Measurements from ENCODE around the gene AP3S2.
"Not testable (repeated sequence)": the region's sequence is repeated elsewhere in the genome, so short reads cannot be mapped to it uniquely, and the experiment has no call there.

The AP3S2 gene

GRCh38 chr15:89799918-89800498 lies 93.8 kb downstream of the AP3S2 start:
- DNase-seq (ENCODE audit: low spot score), result no peak

GRCh38 chr15:89799011-89799911 lies 94.5 kb downstream of the AP3S2 start:
- no peak for DNase-seq (ENCODE audit: low spot score)

- DNase-seq (ENCODE audit: low spot score), result no peak
Measured at GRCh38 chr15:89797678-89798201, 96.1 kb downstream of the AP3S2 start.

DNA sequence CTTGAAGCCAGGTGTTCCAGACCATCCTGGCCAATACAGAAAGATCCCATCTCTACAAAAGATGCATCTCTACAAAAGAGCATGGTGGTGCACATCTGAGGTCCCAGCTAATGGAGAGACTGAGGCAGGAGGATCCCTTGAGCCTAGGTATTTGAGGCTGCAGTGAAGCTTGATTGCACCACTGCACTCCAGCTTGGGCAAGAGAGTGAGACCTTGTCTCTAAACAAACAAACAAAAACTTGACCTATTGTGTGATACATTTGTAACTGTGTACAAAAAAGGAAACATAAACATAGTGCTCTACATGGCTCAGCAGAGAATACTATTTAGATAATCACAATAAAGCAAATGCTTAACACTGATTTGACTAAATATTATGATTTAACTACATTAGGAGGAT lies 97.8 kb downstream of the AP3S2 start:
- DNase-seq (ENCODE audit: low spot score), result no peak

GRCh38 chr15:89794627-89795241 lies 99.1 kb downstream of the AP3S2 start:
- no peak for DNase-seq (ENCODE audit: low spot score)

DNA sequence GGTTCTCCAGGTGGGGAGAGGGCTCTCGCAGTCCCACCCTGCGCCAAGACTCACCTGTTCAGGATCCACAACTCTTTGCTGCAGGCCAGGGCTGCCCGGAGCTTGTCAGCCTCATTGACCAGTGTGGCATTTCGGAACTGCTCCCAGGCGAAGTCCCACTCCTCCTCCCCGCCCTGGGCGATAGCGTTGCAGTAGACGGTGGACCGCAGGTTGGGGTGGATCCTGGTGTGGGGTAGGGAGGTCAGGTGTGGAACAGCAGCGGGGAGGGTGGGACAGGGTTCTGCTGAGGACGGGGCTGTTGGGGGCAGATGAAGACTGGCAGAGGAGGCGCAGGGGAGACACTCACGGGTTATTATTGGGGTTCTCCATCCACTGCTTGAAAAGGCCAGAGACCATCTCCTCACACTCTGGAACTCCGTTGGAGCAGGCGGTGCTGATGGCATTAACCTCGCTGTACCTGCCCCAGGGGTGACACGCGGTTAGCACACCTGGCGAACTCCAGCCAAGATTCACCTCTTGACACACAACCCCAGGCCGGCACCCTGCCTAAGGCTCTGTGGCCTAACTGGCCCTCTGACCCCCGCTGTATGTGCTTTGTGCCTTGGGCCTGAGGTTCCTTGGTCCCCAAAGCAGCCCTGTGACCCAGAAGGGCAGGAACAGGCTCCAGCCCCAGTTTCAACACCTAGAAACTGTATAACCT lies 101.5 kb downstream of the AP3S2 start:
- no peak for DNase-seq (ENCODE audit: low spot score)

DNA sequence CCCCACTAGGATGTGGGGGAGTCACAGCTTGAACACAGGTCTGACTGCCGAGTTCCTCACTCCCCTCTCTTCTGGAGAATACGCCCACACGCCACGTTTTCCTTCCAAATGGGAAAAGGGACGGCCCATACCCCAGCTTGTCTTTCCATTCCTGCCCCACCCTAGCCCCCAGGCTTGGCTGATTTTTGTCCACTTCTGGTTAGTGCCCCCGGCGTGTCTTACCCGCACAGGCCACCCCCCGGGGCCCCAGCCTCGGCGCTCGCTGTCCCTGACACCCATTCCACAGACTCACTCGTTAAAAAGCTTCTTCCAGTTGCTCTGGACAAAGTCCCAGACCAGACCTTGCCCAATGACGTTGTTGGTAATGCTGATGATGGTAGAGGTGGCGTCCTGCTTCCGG lies 103.1 kb downstream of the AP3S2 start:
- DNase-seq (ENCODE audit: low spot score), result no peak

- DNase-seq (ENCODE audit: low spot score), result no peak
Measured at GRCh38 chr15:89790206-89790605, 103.6 kb downstream of the AP3S2 start.

GRCh38 chr15:89788585-89788984 lies 105.2 kb downstream of the AP3S2 start:
- DNase-seq (ENCODE audit: low spot score), result not testable (repeated sequence)

GRCh38 chr15:89787944-89788343 lies 105.8 kb downstream of the AP3S2 start:
- no peak for DNase-seq (ENCODE audit: low spot score)

GRCh38 chr15:89785774-89786140 lies 108.0 kb downstream of the AP3S2 start:
- no peak for DNase-seq (ENCODE audit: low spot score)

DNA sequence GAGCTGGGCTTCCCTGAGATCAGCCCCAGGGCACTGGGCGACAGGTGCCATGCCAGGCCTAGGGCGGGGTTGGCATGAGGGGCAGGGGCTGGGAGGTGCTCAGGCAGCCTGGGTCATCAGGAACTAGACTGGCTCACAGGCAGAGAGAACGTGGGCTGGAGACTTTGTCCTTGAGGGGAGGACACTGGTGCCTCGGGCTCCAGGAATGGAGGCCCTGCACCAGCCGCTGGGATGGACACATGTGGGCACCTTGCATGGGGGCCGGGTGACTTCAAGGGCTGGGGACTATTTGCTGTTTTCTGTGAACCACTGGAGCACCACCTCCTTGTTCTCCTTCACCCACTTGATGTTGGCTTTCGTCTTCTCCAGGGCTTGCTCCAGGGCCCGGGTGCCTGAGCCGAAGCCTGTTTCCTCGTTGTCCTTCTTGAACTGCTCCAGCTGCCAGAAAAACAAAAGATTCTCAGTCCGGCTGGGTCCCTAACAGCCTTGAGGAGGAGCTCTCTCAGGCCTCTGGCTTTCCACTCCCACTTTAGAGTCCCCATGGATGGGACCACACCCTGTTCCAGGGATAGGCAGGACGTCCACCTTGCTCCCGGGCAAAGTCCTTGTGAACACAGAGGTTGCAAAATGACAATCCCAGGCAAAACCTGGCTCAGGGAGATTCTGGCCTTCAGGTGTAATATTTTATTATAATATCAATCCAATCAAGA lies 108.6 kb downstream of the AP3S2 start:
- DNase-seq (ENCODE audit: low spot score), result no peak

GRCh38 chr15:89784686-89784960 lies 109.2 kb downstream of the AP3S2 start:
- DNase-seq (ENCODE audit: low spot score), result no peak

DNA sequence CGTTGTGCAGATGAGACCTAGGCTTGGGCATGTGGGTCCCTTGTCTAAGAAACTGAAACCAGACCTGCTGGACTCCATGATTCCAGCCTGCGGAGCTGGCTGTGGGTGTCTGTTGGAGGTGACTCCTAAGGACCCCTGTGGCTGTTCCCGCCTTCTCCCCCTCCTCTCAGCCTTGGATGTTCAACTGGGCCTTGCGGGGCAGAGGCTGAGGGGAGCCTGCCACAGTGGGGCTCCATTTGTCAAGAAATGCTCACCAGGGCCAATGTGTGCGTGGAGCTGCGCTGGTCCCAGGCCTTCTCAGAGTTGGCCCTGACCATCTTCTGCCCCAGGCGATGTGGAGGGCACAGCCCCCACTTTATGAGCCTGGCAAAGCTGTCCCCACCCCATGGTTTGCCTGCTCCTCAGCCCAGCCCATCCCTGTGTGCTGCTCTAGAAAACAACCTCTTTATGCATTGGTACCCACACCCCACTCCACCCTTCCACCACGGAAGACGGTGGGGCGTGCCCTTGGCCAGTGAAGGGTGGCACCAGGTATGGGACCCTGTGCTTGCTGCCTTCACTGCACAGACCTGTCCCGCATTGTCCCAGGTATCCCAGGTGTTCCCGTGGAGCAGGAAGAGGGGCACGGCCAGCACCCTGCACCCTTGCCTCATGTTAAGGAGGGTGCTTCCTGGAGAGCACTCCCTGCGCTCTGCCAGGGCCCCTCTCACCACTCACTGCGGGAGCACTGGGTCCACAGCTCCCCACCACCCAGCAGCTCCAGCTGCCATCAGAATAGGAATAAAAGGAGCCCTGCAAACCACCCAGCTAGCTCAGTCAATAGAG lies 109.7 kb downstream of the AP3S2 start:
- no peak for DNase-seq (ENCODE audit: low spot score)

DNA sequence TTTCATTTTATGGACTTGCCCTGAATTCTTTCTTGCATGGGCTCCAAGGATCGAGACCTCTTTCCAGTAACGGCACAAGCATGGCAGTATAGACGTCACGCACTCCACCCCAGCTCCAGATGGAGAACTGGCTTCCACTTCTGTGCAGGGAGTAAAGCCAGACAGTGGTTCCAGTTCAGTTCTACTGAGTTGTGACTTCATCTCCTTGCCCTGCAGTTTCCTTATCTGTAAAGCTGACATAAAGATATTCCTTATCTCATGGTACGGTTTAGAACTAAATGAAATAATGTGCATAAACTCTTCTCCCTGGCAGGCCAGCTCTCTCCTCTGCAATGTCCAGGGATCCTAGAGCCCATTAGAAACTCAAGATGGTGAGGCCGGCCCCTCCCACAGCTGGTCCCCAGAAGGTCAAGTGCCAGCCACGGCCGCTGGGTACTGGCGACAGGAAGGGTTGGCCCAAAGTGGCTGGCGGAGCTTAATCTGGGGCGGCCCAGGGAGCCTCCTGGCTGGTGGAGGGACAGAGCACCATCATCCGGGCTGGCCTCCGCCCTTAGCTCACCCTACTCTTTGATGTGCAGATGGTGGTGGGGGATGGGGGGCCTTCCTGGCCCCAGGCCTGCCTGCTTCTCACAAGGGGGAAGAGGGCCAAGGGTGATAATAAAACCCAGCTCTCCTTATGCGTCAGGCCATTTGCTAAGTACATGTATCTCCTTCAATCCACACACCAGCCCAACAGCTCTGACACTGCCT lies 110.5 kb downstream of the AP3S2 start:
- no peak for DNase-seq (ENCODE audit: low spot score)

DNA sequence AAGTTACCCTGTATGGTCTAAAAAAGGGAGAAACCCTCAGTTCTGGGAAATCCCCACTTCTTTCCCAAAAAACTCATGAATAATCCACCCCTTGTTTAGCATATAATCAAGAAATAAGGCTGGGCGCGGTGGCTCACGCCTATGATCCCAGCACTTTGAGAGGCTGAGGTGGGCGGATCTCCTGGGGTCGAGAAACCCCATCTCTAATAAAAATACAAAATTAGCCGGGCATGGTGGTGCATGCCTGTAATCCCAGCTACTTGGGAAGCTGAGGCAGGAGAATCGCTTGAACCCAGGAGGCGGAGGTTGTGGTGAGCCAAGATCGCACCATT lies 111.2 kb downstream of the AP3S2 start:
- not testable (repeated sequence) for DNase-seq (ENCODE audit: low spot score)

DNA sequence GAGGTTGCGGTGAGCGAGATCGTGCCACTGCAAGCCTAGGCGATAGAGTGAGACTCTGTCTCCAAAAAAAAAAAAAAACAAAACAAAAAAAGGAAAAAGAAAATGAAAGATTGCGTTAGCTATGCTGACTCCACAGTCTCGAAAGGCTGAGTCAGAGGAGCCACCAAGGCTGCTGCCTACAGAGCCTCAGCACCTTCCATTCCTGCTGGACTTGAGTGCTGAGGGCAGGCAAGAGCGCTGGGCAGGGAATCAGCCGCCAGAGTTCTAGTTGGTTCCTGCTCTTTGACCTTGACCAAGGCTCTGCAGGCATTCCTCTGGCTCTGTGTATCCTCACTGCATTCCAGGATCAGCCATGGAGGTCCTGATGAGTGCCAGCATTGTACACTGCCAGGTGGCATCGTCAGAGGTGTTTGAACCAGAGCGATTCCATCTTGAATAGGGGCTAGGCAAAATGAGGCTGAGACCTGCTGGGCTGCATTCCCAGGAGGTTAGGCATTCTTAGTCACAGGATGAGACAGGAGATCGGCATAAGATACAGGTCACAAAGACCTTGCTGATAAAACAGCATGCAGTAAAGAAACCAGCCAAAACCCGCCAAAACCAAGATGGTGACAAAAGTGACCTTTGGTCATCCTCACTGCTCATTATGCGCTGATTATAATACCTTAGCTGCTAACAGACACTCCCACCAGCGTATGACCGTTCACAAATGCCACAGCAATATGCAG lies 111.7 kb downstream of the AP3S2 start:
- no peak for DNase-seq (ENCODE audit: low spot score)

GRCh38 chr15:89781055-89781454 lies 112.7 kb downstream of the AP3S2 start:
- DNase-seq (ENCODE audit: low spot score), result no peak

DNA sequence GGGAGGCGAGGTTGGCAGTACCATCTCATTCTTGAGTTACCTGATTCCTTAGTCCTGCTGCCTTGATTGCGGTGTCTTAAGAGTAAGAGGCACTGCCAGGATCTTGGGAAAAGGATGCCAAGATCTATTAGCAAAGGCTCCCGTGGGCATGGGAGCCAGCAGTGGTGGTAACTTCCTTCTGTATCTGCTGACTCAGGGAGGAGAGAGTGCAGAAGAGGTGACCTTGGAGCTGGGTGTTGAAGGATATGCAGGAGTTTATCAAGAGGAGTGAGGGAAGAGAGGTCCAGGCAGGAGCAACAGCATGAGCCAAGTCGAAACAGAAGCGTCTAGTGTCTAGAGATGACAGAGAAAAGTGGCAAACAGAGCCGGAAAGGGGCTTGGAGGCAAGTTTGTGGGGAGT lies 113.2 kb downstream of the AP3S2 start:
- no peak for DNase-seq (ENCODE audit: low spot score)

All from germinal center (tissue), 1 donor.